HEK293 (cell line): ENCODE results near the gene PTGER2.

Source experiments
- WT1 ChIP-seq: fragments of 450-650 bp; formaldehyde crosslinking; IDR thresholded peaks from 2 replicates; pipeline ENCODE4 v1.5.1; 2016; ENCODE audit warnings: missing biosample characterization, missing genetic modification characterization
- ZBTB17 ChIP-seq: fragments of 450-650 bp; formaldehyde crosslinking; IDR thresholded peaks from 2 replicates; pipeline ENCODE4 v1.5.1; 2016; ENCODE audit warnings: missing biosample characterization, missing genetic modification characterization
- ZNF23 ChIP-seq: fragments of 450-650 bp; formaldehyde crosslinking; IDR thresholded peaks from 2 replicates; pipeline ENCODE4 v1.5.1; 2016; ENCODE audit warnings: missing biosample characterization, missing genetic modification characterization, borderline replicate concordance
- ZNF24 ChIP-seq: fragments of 450-650 bp; formaldehyde crosslinking; IDR thresholded peaks from 2 replicates; pipeline ENCODE4 v1.5.1; 2016; ENCODE audit warnings: missing biosample characterization, missing genetic modification characterization
- ZNF248 ChIP-seq: fragments of 450-650 bp; formaldehyde crosslinking; IDR thresholded peaks from 2 replicates; pipeline ENCODE4 v1.5.1; 2017; ENCODE audit warnings: missing biosample characterization, missing genetic modification characterization
- ZNF266 ChIP-seq: fragments of 450-650 bp; formaldehyde crosslinking; IDR thresholded peaks from 2 replicates; pipeline ENCODE4 v1.5.1; 2016; ENCODE audit warnings: missing biosample characterization, missing genetic modification characterization, low read depth
- ZNF324 ChIP-seq: fragments of 450-650 bp; formaldehyde crosslinking; IDR thresholded peaks from 2 replicates; pipeline ENCODE4 v1.5.1; 2016; ENCODE audit warnings: missing biosample characterization, missing genetic modification characterization
- ZNF350 ChIP-seq: fragments of 450-650 bp; formaldehyde crosslinking; IDR thresholded peaks from 2 replicates; pipeline ENCODE4 v1.5.0; 2017; ENCODE audit warnings: missing biosample characterization, mild to moderate bottlenecking, missing genetic modification characterization
- ZNF391 ChIP-seq: fragments of 450-650 bp; formaldehyde crosslinking; IDR thresholded peaks from 2 replicates; pipeline ENCODE4 v1.5.1; 2016; ENCODE audit warnings: low read depth, missing biosample characterization, missing genetic modification characterization, borderline replicate concordance
- ZNF423 ChIP-seq: fragments of 450-650 bp; formaldehyde crosslinking; IDR thresholded peaks from 2 replicates; pipeline ENCODE4 v1.5.1; 2016; ENCODE audit warnings: missing biosample characterization, missing genetic modification characterization
- ZNF473 ChIP-seq: fragments of 450-650 bp; formaldehyde crosslinking; IDR thresholded peaks from 2 replicates; pipeline ENCODE4 v1.5.1; 2017; ENCODE audit warnings: missing biosample characterization, missing genetic modification characterization
- ZNF560 ChIP-seq: fragments of 450-650 bp; formaldehyde crosslinking; IDR thresholded peaks from 2 replicates; pipeline ENCODE4 v1.5.1; 2017; ENCODE audit warnings: missing biosample characterization, missing genetic modification characterization, borderline replicate concordance
- ZNF843 ChIP-seq: fragments of 450-650 bp; formaldehyde crosslinking; IDR thresholded peaks from 2 replicates; pipeline ENCODE4 v1.5.1; 2016; ENCODE audit warnings: missing biosample characterization, missing genetic modification characterization
- ZSCAN30 ChIP-seq: fragments of 450-650 bp; IDR thresholded peaks from 2 replicates; pipeline ENCODE4 v1.5.1; 2018; ENCODE audit warnings: missing biosample characterization, mild to moderate bottlenecking, missing genetic modification characterization, moderate library complexity
- TF ChIP-seq, protein P1 (sequence below): fragments of 450-650 bp; formaldehyde crosslinking; IDR thresholded peaks from 2 replicates; pipeline ENCODE4 v1.5.1; 2016; ENCODE audit warnings: missing biosample characterization, missing genetic modification characterization
- TF ChIP-seq, protein P2 (sequence below): fragments of 450-650 bp; formaldehyde crosslinking; IDR thresholded peaks from 2 replicates; pipeline ENCODE4 v1.5.1; 2016; ENCODE audit warnings: missing biosample characterization, missing genetic modification characterization
- TF ChIP-seq, protein P3 (sequence below): fragments of 450-650 bp; formaldehyde crosslinking; IDR thresholded peaks from 2 replicates; pipeline ENCODE4 v1.5.1; 2016; ENCODE audit warnings: missing biosample characterization, missing genetic modification characterization
- TF ChIP-seq, protein P4 (sequence below): fragments of 450-650 bp; formaldehyde crosslinking; IDR thresholded peaks from 2 replicates; pipeline ENCODE4 v1.5.1; 2016; ENCODE audit warnings: missing biosample characterization, missing genetic modification characterization
- TF ChIP-seq, protein P5 (sequence below): fragments of 450-650 bp; formaldehyde crosslinking; IDR thresholded peaks from 2 replicates; pipeline ENCODE4 v1.5.1; 2016; ENCODE audit warnings: missing biosample characterization, missing genetic modification characterization, low read depth
- TF ChIP-seq, protein P6 (sequence below): fragments of 450-650 bp; formaldehyde crosslinking; IDR thresholded peaks from 2 replicates; pipeline ENCODE4; 2016; ENCODE audit warnings: missing biosample characterization, missing genetic modification characterization
- TF ChIP-seq, protein P7 (sequence below): fragments of 450-650 bp; formaldehyde crosslinking; IDR thresholded peaks from 2 replicates; pipeline ENCODE4 v1.5.1; 2016; ENCODE audit warnings: missing biosample characterization, missing genetic modification characterization
- TF ChIP-seq, protein P8 (sequence below): fragments of 450-650 bp; formaldehyde crosslinking; IDR thresholded peaks from 2 replicates; pipeline ENCODE4 v1.5.1; 2017; ENCODE audit warnings: missing biosample characterization, mild to moderate bottlenecking, missing genetic modification characterization, moderate library complexity

PTGER2 gene

DNA sequence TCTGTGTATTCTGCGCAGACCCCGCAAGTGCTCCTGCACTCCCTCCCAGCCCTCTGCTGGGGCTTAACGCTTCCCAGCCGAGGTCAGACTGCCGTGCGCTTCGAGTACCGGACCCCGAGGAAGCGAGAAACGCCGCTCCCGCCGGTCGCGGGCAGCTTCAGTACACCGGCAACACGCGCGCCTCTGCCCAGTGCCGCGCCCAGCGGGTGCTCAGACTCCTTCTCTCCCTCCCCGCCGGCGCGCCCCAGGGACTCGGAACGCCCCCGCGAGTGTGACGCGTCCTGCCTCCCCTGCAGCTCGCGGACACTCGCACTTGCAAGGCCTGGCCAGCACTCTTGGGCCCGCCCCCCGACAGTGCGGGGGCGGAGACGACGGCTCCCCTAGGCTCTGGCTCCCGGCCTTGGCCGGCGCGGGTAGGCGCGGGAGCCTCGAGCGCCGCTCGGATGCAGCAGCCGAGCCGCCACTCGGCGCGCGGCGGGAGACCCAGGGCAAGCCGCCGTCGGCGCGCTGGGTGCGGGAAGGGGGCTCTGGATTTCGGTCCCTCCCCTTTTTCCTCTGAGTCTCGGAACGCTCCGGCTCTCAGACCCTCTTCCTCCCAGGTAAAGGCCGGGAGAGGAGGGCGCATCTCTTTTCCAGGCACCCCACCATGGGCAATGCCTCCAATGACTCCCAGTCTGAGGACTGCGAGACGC is at the start of gene PTGER2 (continued):
- TF ChIP-seq, protein P1, sequence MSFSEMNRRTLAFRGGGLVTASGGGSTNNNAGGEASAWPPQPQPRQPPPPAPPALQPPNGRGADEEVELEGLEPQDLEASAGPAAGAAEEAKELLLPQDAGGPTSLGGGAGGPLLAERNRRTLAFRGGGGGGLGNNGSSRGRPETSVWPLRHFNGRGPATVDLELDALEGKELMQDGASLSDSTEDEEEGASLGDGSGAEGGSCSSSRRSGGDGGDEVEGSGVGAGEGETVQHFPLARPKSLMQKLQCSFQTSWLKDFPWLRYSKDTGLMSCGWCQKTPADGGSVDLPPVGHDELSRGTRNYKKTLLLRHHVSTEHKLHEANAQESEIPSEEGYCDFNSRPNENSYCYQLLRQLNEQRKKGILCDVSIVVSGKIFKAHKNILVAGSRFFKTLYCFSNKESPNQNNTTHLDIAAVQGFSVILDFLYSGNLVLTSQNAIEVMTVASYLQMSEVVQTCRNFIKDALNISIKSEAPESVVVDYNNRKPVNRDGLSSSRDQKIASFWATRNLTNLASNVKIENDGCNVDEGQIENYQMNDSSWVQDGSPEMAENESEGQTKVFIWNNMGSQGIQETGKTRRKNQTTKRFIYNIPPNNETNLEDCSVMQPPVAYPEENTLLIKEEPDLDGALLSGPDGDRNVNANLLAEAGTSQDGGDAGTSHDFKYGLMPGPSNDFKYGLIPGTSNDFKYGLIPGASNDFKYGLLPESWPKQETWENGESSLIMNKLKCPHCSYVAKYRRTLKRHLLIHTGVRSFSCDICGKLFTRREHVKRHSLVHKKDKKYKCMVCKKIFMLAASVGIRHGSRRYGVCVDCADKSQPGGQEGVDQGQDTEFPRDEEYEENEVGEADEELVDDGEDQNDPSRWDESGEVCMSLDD (tag by site-specific recombination), result no peak
- TF ChIP-seq, protein P2, sequence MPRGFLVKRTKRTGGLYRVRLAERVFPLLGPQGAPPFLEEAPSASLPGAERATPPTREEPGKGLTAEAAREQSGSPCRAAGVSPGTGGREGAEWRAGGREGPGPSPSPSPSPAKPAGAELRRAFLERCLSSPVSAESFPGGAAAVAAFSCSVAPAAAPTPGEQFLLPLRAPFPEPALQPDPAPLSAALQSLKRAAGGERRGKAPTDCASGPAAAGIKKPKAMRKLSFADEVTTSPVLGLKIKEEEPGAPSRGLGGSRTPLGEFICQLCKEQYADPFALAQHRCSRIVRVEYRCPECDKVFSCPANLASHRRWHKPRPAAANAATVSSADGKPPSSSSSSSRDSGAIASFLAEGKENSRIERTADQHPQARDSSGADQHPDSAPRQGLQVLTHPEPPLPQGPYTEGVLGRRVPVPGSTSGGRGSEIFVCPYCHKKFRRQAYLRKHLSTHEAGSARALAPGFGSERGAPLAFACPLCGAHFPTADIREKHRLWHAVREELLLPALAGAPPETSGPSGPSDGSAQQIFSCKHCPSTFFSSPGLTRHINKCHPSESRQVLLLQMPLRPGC (tag by site-specific recombination), result no peak
- TF ChIP-seq, protein P3, sequence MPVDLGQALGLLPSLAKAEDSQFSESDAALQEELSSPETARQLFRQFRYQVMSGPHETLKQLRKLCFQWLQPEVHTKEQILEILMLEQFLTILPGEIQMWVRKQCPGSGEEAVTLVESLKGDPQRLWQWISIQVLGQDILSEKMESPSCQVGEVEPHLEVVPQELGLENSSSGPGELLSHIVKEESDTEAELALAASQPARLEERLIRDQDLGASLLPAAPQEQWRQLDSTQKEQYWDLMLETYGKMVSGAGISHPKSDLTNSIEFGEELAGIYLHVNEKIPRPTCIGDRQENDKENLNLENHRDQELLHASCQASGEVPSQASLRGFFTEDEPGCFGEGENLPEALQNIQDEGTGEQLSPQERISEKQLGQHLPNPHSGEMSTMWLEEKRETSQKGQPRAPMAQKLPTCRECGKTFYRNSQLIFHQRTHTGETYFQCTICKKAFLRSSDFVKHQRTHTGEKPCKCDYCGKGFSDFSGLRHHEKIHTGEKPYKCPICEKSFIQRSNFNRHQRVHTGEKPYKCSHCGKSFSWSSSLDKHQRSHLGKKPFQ (tag by site-specific recombination), result no peak
- peak; percentile 99 for TF ChIP-seq ZNF423 (tag by site-specific recombination)
- TF ChIP-seq ZNF391 (tag by site-specific recombination), result no peak
- TF ChIP-seq ZBTB17, result peak; percentile 78
- TF ChIP-seq ZNF23 (tag by site-specific recombination), result no peak
- TF ChIP-seq, protein P4, sequence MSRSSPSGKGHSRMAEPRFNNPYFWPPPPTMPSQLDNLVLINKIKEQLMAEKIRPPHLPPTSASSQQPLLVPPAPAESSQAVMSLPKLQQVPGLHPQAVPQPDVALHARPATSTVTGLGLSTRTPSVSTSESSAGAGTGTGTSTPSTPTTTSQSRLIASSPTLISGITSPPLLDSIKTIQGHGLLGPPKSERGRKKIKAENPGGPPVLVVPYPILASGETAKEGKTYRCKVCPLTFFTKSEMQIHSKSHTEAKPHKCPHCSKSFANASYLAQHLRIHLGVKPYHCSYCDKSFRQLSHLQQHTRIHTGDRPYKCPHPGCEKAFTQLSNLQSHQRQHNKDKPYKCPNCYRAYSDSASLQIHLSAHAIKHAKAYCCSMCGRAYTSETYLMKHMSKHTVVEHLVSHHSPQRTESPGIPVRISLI, result no peak
- no peak for TF ChIP-seq ZNF350
- TF ChIP-seq ZNF843 (tag by site-specific recombination), result 0 out of 2 replicates have a peak, but pooled peaks have one; percentile 14
- TF ChIP-seq ZSCAN30 (tag by site-specific recombination), result peak; percentile 68; the same call in 1 of the 2 replicates
- TF ChIP-seq, protein P5, sequence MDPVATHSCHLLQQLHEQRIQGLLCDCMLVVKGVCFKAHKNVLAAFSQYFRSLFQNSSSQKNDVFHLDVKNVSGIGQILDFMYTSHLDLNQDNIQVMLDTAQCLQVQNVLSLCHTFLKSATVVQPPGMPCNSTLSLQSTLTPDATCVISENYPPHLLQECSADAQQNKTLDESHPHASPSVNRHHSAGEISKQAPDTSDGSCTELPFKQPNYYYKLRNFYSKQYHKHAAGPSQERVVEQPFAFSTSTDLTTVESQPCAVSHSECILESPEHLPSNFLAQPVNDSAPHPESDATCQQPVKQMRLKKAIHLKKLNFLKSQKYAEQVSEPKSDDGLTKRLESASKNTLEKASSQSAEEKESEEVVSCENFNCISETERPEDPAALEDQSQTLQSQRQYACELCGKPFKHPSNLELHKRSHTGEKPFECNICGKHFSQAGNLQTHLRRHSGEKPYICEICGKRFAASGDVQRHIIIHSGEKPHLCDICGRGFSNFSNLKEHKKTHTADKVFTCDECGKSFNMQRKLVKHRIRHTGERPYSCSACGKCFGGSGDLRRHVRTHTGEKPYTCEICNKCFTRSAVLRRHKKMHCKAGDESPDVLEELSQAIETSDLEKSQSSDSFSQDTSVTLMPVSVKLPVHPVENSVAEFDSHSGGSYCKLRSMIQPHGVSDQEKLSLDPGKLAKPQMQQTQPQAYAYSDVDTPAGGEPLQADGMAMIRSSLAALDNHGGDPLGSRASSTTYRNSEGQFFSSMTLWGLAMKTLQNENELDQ (tag by site-specific recombination), result no peak
- peak; percentile 93 for TF ChIP-seq WT1
- TF ChIP-seq ZNF560 (tag by site-specific recombination), result no peak
- TF ChIP-seq, protein P6, sequence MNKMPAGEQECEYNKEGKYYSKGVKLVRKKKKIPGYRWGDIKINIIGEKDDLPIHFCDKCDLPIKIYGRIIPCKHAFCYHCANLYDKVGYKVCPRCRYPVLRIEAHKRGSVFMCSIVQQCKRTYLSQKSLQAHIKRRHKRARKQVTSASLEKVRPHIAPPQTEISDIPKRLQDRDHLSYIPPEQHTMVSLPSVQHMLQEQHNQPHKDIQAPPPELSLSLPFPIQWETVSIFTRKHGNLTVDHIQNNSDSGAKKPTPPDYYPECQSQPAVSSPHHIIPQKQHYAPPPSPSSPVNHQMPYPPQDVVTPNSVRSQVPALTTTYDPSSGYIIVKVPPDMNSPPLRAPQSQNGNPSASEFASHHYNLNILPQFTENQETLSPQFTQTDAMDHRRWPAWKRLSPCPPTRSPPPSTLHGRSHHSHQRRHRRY (tag by site-specific recombination), result no peak
- no peak for TF ChIP-seq ZNF248
- no peak for TF ChIP-seq ZNF473 (tag by site-specific recombination)
- no peak for TF ChIP-seq ZNF266 (tag by site-specific recombination)
- TF ChIP-seq, protein P7, sequence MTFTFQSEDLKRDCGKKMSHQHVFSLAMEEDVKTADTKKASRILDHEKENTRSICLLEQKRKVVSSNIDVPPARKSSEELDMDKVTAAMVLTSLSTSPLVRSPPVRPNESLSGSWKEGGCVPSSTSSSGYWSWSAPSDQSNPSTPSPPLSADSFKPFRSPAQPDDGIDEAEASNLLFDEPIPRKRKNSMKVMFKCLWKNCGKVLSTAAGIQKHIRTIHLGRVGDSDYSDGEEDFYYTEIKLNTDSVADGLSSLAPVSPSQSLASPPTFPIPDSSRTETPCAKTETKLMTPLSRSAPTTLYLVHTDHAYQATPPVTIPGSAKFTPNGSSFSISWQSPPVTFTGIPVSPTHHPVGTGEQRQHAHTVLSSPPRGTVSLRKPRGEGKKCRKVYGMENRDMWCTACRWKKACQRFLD (tag by site-specific recombination), result no peak
- TF ChIP-seq, protein P8, sequence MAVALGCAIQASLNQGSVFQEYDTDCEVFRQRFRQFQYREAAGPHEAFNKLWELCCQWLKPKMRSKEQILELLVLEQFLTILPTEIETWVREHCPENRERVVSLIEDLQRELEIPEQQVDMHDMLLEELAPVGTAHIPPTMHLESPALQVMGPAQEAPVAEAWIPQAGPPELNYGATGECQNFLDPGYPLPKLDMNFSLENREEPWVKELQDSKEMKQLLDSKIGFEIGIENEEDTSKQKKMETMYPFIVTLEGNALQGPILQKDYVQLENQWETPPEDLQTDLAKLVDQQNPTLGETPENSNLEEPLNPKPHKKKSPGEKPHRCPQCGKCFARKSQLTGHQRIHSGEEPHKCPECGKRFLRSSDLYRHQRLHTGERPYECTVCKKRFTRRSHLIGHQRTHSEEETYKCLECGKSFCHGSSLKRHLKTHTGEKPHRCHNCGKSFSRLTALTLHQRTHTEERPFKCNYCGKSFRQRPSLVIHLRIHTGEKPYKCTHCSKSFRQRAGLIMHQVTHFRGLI, result 0 out of 2 replicates have a peak, but pooled peaks have one; percentile 31
- no peak for TF ChIP-seq ZNF324 (tag by site-specific recombination)
- TF ChIP-seq ZNF24 (tag by site-specific recombination), result no peak
